K562 treated with DMSO at 1 percent for 24 hours (cell line): ENCODE measurements around the gene HMCN1. TPM values are rescaled to one million over a fixed set of nuclear protein-coding genes. Genes with fewer than 3 reads are reported as not detected.

ENCODE experiments used
- total RNA-seq: library from RNA; unstranded; fragments of 300-600 nt; gene quantifications from 2 replicates; pipeline ENCODE4 v1.2.3, GENCODE V29; 2022; ENCODE audit warnings: low read depth; ENCODE audit not compliant: insufficient read depth

Gene HMCN1
- 0.67 and 1.7 TPM in 2 replicates for total RNA-seq

GRCh38 chr1:185733818-185734735 lies at the start of gene HMCN1:
TSS of gene HMCN1 (plus strand) at chr1:185734391. CDS start at chr1:185734780, 389 bp downstream.

